ENCODE results near the gene LIN54.

DNA sequence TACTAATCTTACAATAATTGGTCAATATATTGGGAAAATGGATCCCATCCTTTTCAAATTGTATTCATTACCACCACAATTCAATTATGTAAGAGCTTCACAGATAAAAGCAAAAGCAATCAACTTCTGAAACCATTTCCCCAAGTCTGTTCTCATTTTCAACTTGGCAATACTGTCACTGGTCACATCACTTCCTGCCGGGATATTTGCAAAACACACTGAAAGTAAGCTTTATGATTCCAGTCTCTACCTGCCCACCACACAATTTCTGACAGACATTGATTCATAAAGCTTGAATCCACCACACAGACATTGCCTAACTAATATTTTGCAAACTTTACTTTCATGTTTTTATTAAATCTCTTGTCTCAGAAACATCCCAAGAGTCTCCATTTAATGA is 53.6 kb downstream of the LIN54 start:
- TF ChIP-seq, protein P1, sequence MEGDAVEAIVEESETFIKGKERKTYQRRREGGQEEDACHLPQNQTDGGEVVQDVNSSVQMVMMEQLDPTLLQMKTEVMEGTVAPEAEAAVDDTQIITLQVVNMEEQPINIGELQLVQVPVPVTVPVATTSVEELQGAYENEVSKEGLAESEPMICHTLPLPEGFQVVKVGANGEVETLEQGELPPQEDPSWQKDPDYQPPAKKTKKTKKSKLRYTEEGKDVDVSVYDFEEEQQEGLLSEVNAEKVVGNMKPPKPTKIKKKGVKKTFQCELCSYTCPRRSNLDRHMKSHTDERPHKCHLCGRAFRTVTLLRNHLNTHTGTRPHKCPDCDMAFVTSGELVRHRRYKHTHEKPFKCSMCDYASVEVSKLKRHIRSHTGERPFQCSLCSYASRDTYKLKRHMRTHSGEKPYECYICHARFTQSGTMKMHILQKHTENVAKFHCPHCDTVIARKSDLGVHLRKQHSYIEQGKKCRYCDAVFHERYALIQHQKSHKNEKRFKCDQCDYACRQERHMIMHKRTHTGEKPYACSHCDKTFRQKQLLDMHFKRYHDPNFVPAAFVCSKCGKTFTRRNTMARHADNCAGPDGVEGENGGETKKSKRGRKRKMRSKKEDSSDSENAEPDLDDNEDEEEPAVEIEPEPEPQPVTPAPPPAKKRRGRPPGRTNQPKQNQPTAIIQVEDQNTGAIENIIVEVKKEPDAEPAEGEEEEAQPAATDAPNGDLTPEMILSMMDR (IDR thresholded peaks at IDR 0.05): no peak
- TF ChIP-seq POLR2A (IDR thresholded peaks at IDR 0.05): no peak
